ENCODE data around the gene ABCF2.

- no peak for TF ChIP-seq CTCF (IDR thresholded peaks at IDR 0.05)
- no peak for TF ChIP-seq EZH2 (IDR thresholded peaks at IDR 0.05; ENCODE audit: borderline replicate concordance, insufficient read depth, low read depth, low read length, poor library complexity, severe bottlenecking)
Observed at GRCh38 chr7:151240536-151240935, 13.5 kb upstream of the ABCF2 start.
